GM13976 (cell line): Measurements from ENCODE around the gene MYCBP2.

Experiments used
- DNase-seq: peaks from one replicate; pipeline ENCODE4 v3.0.0; 2012; ENCODE audit warnings: low spot score
- in situ Hi-C: fragments of 300-500 bp; cut with MboI; formaldehyde crosslinking; loops from one replicate; pipeline ENCODE4 v1.12.0; 2022; ENCODE audit warnings: low sequenced_read_pairs, mixed read lengths, inconsistent platforms; ENCODE audit not compliant: unreplicated experiment
- TF ChIP-seq, protein P1 (sequence below): IDR thresholded peaks from 2 replicates; pipeline ENCODE4 v1.5.1; 2012; ENCODE audit warnings: borderline replicate concordance, mild to moderate bottlenecking; ENCODE audit not compliant: insufficient read depth; ENCODE audit errors: extremely low read depth, missing control alignments, control extremely low read depth

Gene MYCBP2

GRCh38 chr13:77239312-77239711 lies 87.6 kb downstream of the MYCBP2 start:
- TF ChIP-seq, protein P1, sequence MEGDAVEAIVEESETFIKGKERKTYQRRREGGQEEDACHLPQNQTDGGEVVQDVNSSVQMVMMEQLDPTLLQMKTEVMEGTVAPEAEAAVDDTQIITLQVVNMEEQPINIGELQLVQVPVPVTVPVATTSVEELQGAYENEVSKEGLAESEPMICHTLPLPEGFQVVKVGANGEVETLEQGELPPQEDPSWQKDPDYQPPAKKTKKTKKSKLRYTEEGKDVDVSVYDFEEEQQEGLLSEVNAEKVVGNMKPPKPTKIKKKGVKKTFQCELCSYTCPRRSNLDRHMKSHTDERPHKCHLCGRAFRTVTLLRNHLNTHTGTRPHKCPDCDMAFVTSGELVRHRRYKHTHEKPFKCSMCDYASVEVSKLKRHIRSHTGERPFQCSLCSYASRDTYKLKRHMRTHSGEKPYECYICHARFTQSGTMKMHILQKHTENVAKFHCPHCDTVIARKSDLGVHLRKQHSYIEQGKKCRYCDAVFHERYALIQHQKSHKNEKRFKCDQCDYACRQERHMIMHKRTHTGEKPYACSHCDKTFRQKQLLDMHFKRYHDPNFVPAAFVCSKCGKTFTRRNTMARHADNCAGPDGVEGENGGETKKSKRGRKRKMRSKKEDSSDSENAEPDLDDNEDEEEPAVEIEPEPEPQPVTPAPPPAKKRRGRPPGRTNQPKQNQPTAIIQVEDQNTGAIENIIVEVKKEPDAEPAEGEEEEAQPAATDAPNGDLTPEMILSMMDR = no peak
- in situ Hi-C loops = no loop called here
- no peak for DNase-seq

GRCh38 chr13:77235456-77236022 lies 91.4 kb downstream of the MYCBP2 start:
- TF ChIP-seq, protein P1 = no peak

GRCh38 chr13:77233159-77233558 lies 93.7 kb downstream of the MYCBP2 start:
- TF ChIP-seq, protein P1 = no peak
- in situ Hi-C loops = no loop called here
- DNase-seq = no peak

More at GRCh38 chr13:77235456-77236022, 91.4 kb downstream of the MYCBP2 start:
- in situ Hi-C loops = no loop called here
- no peak for DNase-seq

- TF ChIP-seq, protein P1 = no peak
- in situ Hi-C loops = no loop called here
- DNase-seq = no peak
These were observed 96.3 kb downstream of the MYCBP2 start for GRCh38 chr13:77230560-77230959.

DNA sequence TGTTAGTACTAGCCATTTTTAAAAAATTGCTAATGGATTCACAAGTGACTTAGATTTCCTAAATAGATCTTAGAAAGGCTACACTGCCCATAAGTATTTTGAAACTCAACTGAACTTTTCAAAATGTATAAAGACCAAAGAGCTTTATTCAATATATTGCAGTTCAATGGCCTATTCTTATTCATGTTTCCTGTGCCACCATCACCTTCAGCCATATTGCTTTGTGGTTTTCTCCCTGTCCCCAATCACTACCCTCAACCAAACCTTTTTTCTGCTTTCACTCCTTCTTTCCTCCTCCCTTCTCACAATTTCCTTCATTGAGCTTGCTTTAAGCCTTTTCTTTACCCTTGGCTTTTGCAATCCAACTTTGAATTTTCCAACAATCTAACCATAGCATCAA lies 100.9 kb downstream of the MYCBP2 start:
- DNase-seq = no peak
- TF ChIP-seq, protein P1 = no peak
- in situ Hi-C loops = no loop called here

- TF ChIP-seq, protein P1 = no peak
- in situ Hi-C loops = no loop called here
- DNase-seq = no peak
These were observed 104.0 kb downstream of the MYCBP2 start for GRCh38 chr13:77222909-77223308.
